Testis (tissue), 2 donors: ENCODE measurements around the gene CCSER1.

Source experiments
- POLR2A ChIP-seq: fragments of 450-650 bp; IDR thresholded peaks from one replicate; pipeline ENCODE4 v1.6.1; 2017; ENCODE audit warnings: antibody characterized with exemption, mild to moderate bottlenecking, moderate library complexity
- TF ChIP-seq, protein P1 (sequence below), 3 experiments: fragments of 450-650 bp in 2 of 3; fragments of 200-600 bp in 1 of 3; sonication (generic) in 1 of 3; IDR thresholded peaks; one replicate each; pipeline ENCODE4 v1.5.1; 2016 to 2019; ENCODE audit warnings: antibody characterized with exemption in 3 of 3, mild to moderate bottlenecking in 2 of 3, moderate library complexity in 1 of 3

DNA sequence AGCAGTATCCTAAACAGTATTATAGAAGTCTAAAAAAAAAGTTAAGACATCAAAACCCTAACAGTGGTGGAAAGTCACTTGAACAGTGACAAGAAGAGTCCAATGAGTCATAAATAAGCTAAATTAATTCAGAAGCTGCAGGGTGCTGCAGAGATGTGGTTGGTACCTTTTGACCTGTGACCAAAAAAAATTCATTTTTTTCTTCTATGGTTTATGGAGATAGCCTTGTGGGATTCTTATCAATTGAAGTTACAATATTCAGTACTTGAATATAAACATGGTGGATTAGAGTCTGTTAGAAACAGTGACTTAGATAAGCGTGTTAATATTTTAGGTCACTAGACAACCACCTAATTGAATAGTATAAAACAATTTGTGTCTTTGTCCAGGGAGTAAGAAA lies 35.4 kb downstream of the CCSER1 start:
- TF ChIP-seq, protein P1, sequence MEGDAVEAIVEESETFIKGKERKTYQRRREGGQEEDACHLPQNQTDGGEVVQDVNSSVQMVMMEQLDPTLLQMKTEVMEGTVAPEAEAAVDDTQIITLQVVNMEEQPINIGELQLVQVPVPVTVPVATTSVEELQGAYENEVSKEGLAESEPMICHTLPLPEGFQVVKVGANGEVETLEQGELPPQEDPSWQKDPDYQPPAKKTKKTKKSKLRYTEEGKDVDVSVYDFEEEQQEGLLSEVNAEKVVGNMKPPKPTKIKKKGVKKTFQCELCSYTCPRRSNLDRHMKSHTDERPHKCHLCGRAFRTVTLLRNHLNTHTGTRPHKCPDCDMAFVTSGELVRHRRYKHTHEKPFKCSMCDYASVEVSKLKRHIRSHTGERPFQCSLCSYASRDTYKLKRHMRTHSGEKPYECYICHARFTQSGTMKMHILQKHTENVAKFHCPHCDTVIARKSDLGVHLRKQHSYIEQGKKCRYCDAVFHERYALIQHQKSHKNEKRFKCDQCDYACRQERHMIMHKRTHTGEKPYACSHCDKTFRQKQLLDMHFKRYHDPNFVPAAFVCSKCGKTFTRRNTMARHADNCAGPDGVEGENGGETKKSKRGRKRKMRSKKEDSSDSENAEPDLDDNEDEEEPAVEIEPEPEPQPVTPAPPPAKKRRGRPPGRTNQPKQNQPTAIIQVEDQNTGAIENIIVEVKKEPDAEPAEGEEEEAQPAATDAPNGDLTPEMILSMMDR (IDR thresholded peaks at IDR 0.05): no peak
- TF ChIP-seq POLR2A: no peak
